ENCODE measurements around the gene CCNY. TPM values are rescaled to one million over a fixed set of nuclear protein-coding genes. Genes with fewer than 3 reads are reported as not detected.

Gene CCNY
- total RNA-seq, 4 donors from 2014 or later = 23.3 to 72.3 (median 26.7) TPM

DNA sequence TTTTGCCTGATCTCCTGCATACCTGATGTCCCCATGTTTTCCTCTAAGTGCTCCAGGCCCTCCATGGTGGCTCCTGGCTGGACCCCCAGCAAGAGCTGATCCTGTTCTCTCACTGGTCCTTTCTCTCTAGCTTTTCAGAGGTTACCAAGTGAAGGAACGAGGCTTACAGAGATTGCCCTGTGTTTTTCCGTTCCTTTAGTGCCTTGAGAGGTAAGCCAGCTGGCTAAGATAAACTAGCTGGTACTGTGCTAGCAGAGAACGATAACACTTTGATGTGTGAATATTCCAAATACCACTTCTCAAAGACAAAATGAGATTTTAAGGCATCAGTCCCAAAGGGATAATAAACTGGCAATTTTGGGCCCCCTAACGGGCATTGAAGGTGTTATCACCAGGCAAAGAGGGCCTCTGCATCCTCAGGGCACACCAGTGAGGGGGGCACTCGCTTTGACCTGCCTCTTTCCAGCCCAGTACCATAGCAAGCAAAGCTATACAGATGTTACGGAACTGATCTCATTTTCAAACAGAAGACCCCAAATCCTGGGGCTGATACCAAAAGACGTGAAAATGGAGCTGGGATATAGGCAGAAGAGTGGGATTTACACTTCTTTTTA lies 8.4 kb upstream of the CCNY start:
- 82 to 88% methylated on average over 7 of the region's 7 CpGs for WGBS, 2 donors
- no peak overlapping the region for H3K4me3 ChIP-seq (ENCODE audit: low read depth, poor library complexity, severe bottlenecking)
- intact Hi-C loops (cut with DNase I; ENCODE audit: low total_unique reads) = no loop called here
- TF ChIP-seq POLR2A (IDR thresholded peaks at IDR 0.05) = no peak
- TF ChIP-seq, protein P1, sequence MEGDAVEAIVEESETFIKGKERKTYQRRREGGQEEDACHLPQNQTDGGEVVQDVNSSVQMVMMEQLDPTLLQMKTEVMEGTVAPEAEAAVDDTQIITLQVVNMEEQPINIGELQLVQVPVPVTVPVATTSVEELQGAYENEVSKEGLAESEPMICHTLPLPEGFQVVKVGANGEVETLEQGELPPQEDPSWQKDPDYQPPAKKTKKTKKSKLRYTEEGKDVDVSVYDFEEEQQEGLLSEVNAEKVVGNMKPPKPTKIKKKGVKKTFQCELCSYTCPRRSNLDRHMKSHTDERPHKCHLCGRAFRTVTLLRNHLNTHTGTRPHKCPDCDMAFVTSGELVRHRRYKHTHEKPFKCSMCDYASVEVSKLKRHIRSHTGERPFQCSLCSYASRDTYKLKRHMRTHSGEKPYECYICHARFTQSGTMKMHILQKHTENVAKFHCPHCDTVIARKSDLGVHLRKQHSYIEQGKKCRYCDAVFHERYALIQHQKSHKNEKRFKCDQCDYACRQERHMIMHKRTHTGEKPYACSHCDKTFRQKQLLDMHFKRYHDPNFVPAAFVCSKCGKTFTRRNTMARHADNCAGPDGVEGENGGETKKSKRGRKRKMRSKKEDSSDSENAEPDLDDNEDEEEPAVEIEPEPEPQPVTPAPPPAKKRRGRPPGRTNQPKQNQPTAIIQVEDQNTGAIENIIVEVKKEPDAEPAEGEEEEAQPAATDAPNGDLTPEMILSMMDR (IDR thresholded peaks at IDR 0.05) = no peak
- DNase-seq (ENCODE audit: low spot score in 2 of 2) = no peak

DNA sequence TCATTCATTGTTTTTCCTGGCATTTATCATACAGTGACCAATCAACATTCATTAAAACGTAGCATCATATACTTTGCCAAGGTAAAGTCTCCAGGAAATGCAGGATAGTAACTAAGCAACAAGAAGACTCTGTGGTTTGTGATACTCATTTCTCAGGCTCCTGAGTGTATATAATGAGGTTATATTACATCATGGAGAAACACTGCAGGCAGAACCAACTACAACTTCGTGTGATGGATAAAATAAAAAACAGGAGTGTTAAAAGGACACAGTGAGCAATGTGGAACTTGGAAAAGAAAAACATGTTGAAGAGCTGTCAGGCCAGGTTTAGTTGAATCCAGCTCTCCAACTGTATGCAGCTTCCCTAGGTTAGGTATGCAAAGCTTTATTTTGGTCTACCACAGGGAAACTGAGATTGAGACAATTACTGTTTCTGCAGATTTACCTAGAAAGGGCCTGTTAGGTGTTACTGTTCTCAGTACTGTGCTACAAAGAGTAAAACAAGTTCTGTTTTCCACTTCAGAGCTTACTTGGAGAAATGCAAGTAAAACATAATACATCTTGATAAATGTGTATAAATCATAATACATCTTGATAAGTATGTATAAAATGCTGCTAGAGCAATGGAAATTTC lies 7.8 kb upstream of the CCNY start:
- intact Hi-C loops (cut with DNase I; ENCODE audit: low total_unique reads) = no loop called here
- WGBS, 2 donors = 43 to 48% methylated on average over 2 of the region's 2 CpGs
- TF ChIP-seq, protein P1 (IDR thresholded peaks at IDR 0.05) = no peak
- no peak for TF ChIP-seq POLR2A (IDR thresholded peaks at IDR 0.05)
- DNase-seq (ENCODE audit: low spot score in 2 of 2) = no peak
- no peak overlapping the region for H3K4me3 ChIP-seq (ENCODE audit: low read depth, poor library complexity, severe bottlenecking)

DNA sequence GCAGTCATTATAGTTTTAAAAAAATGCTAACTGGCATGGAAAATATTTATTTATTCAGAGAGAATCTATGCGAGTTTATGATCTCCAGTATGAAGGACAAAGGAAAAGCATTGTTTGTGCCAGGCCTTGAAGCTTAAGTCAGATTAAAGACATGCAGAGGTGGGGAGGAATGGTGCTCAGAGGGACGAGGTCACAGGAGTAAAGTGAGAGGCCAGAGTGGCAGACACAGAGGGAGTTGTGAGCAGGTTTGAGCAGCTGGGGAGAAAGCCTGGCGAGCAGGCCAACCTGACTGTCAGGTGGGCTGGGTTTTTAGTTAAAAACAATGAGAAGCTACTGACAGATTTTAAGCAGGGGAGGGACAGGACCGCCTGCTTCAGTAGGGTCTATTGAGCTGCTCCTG lies 6.8 kb upstream of the CCNY start:
- TF ChIP-seq POLR2A (IDR thresholded peaks at IDR 0.05) = no peak
- TF ChIP-seq, protein P1 (IDR thresholded peaks at IDR 0.05) = no peak
- intact Hi-C loops (cut with DNase I; ENCODE audit: low total_unique reads) = no loop called here
- 76 to 80% methylated on average over 4 of the region's 4 CpGs for WGBS, 2 donors
- H3K4me3 ChIP-seq (ENCODE audit: low read depth, poor library complexity, severe bottlenecking) = no peak overlapping the region
- no peak for DNase-seq (ENCODE audit: low spot score in 2 of 2)

DNA sequence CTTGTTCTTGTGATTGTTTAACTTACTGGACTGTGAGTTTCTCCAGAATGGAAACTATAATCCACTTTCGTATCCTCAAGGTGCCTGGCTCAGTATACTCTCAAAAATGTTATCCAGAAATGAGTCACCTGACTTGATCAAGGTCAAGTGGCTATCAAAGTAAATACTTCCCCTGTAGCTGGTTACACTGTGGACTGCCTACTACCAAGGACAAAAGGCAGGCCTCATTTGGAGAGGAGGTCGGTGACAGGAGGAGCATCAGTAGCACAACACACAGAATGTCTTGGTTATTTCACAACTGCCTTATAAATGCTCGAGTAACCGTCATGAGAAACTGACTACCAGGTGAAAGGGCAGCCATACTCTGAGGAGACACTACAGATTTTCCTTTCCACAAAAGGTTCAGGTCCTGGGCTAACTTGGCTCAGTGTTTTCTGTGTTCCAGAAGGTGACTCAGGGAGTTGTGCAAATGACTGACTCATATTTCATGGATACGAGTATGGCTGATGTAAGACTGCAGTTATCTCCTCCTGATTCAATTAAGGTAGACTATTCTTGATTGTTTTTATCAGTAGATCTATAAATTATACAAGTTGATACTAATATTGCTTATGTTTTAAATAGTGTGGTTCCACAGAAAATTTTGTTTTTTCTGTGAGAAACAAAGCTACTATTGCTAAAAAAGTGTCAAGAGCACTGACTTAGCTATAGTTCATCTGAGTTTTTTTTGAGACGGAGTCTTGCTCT lies 4.2 kb upstream of the CCNY start:
- H3K4me3 ChIP-seq (ENCODE audit: low read depth, poor library complexity, severe bottlenecking) = no peak overlapping the region
- DNase-seq (ENCODE audit: low spot score in 2 of 2) = no peak
- 73 to 74% methylated on average over 6 of the region's 6 CpGs for WGBS, 2 donors
- intact Hi-C loops (cut with DNase I; ENCODE audit: low total_unique reads) = no loop called here
- TF ChIP-seq, protein P1 (IDR thresholded peaks at IDR 0.05) = no peak
- no peak for TF ChIP-seq POLR2A (IDR thresholded peaks at IDR 0.05)

DNA sequence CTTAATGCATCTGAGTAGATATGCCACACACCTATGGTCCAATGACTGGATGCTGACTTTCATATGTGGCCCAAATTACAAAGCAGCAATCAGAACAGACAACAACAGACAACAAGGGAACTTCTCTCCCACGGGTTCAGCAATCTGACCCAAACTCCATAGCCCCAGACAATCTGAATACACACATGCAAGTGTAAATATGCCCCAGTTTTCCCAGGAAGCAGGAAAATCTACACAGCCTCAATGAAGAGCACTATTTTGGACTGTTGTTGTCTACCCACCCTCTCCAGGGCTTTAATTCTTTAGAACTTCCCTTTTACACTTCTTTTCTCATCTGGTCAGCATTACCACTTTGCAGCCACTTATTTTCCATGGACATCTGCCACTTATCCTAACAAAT lies 2.0 kb upstream of the CCNY start:
- no peak overlapping the region for H3K4me3 ChIP-seq (ENCODE audit: low read depth, poor library complexity, severe bottlenecking)
- no peak for DNase-seq (ENCODE audit: low spot score in 2 of 2)
- WGBS, 2 donors = 67 to 95% methylated on average over 1 of the region's 1 CpG
- intact Hi-C loops (cut with DNase I; ENCODE audit: low total_unique reads) = no loop called here
- TF ChIP-seq POLR2A (IDR thresholded peaks at IDR 0.05) = no peak
- TF ChIP-seq, protein P1 (IDR thresholded peaks at IDR 0.05) = no peak

Measured in lower leg skin (tissue), 4 donors.